Keratinocyte (primary cell): ENCODE results near the gene UCN3. TPM values are rescaled to one million over a fixed set of nuclear protein-coding genes. Genes with fewer than 3 reads are reported as not detected.

ENCODE experiments used
- DNase-seq: peaks from one replicate; pipeline ENCODE4 v3.0.0-alpha.2; 2011; ENCODE audit warnings: low read depth, missing footprints, low spot score
- FAIRE-seq: peaks from 2 replicates; lab custom pipeline; 2011; peaks lifted over from hg19 to GRCh38; lab: Jason Lieb, UNC
- H2AFZ ChIP-seq: 2 replicates; pipeline ENCODE4 v1.6.0; 2012; ENCODE audit warnings: low read length, control low read depth, inconsistent platforms; ENCODE audit not compliant: control insufficient read depth
- H3K27ac ChIP-seq: 2 replicates; pipeline ENCODE4 v1.5.1; 2011; ENCODE audit warnings: low read length; ENCODE audit not compliant: control insufficient read depth, insufficient read depth
- H3K27me3 ChIP-seq: 3 replicates; pipeline ENCODE4 v1.6.0; 2011; ENCODE audit warnings: low read length; ENCODE audit not compliant: control insufficient read depth, insufficient read depth; ENCODE audit errors: extremely low read depth
- H3K36me3 ChIP-seq, 2 experiments: 2 replicates in 1 of 2; 3 replicates in 1 of 2; pipeline ENCODE4 v1.5.1; 2011; ENCODE audit warnings: low read length in 2 of 2, mild to moderate bottlenecking in 1 of 2; ENCODE audit not compliant: control insufficient read depth in 2 of 2, insufficient read depth in 2 of 2; ENCODE audit errors: extremely low read depth in 1 of 2
- H3K4me1 ChIP-seq: 3 replicates; pipeline ENCODE4 v1.5.1; 2011; ENCODE audit warnings: low read length; ENCODE audit not compliant: control insufficient read depth, insufficient read depth; ENCODE audit errors: extremely low read depth
- H3K4me2 ChIP-seq: 3 replicates; pipeline ENCODE4 v1.6.0; 2011; ENCODE audit warnings: low read depth, low read length; ENCODE audit not compliant: control insufficient read depth, insufficient read depth; ENCODE audit errors: extremely low read depth
- H3K4me3 ChIP-seq, 3 experiments: fragments of 200-600 bp in 1 of 3; sonication (generic) in 1 of 3; 2 replicates in 2 of 3; 3 replicates in 1 of 3; pipeline ENCODE4 v1.5.1; 2011 to 2016; ENCODE audit warnings: low read length in 3 of 3, mild to moderate bottlenecking in 3 of 3, control low read depth in 2 of 3, inconsistent platforms in 1 of 3, low read depth in 1 of 3, mixed read lengths in 1 of 3, mixed run types in 1 of 3, moderate library complexity in 1 of 3; ENCODE audit not compliant: control insufficient read depth in 2 of 3, insufficient read depth in 2 of 3; ENCODE audit errors: extremely low read depth in 1 of 3
- H3K79me2 ChIP-seq: 2 replicates; pipeline ENCODE4 v1.6.0; 2012; ENCODE audit warnings: low read length; ENCODE audit not compliant: control insufficient read depth, insufficient read depth
- H3K9ac ChIP-seq: 3 replicates; pipeline ENCODE4 v1.6.0; 2011; ENCODE audit warnings: low read length; ENCODE audit not compliant: control insufficient read depth, insufficient read depth; ENCODE audit errors: extremely low read depth
- H3K9me1 ChIP-seq: 3 replicates; pipeline ENCODE4 v1.6.0; 2011; ENCODE audit warnings: low read length; ENCODE audit not compliant: control insufficient read depth, insufficient read depth; ENCODE audit errors: extremely low read depth
- H3K9me3 ChIP-seq: 2 replicates; pipeline ENCODE4 v1.5.1; 2012; ENCODE audit warnings: low read depth, low read length; ENCODE audit not compliant: control insufficient read depth
- H4K20me1 ChIP-seq: 3 replicates; pipeline ENCODE4 v1.6.0; 2011; ENCODE audit warnings: low read length; ENCODE audit not compliant: control insufficient read depth, insufficient read depth; ENCODE audit errors: extremely low read depth
- EZH2 ChIP-seq: IDR thresholded peaks from one replicate; pipeline ENCODE4 v1.6.1; 2012; ENCODE audit warnings: inconsistent platforms, mild to moderate bottlenecking, low read length, moderate library complexity
- dilution Hi-C: fragments of 300-500 bp; cut with MboI; formaldehyde crosslinking; loops from one replicate; pipeline ENCODE4 v1.7.0; 2020; ENCODE audit warnings: low sequenced_read_pairs; ENCODE audit not compliant: extremely low pct_ligation_motif_present
- polyA plus RNA-seq, 5 experiments: library from polyadenylated mRNA; depleted of rRNA in 3 of 5; stranded (reverse) in 3 of 5; stranded (forward) in 1 of 5; unstranded in 1 of 5; fragments of >200 nt; gene quantifications; 1 replicate in 1 of 5; 2 replicates in 3 of 5; 3 replicates in 1 of 5; pipeline versions ENCODE4 v1.2.1 to v1.2.3, GENCODE V29; 2011 to 2012; ENCODE audit warnings: missing spikeins in 2 of 5, low read depth in 1 of 5, low replicate concordance in 1 of 5
- TF ChIP-seq, protein P1 (sequence below), 3 experiments: IDR thresholded peaks in 1 of 3; conservative IDR thresholded peaks in 1 of 3; optimal IDR thresholded peaks in 1 of 3; 2 replicates in 2 of 3; 3 replicates in 1 of 3; pipeline versions ENCODE3 to v1.5.1; 2011; ENCODE audit warnings: low read length in 3 of 3, mild to moderate bottlenecking in 3 of 3, moderate library complexity in 2 of 3, control low read depth in 1 of 3, inconsistent platforms in 1 of 3; ENCODE audit not compliant: insufficient read depth in 2 of 3; ENCODE audit errors: extremely low read depth in 1 of 3

Gene UCN3
- polyA plus RNA-seq, 1 donor (not counting 4 experiments of a cell fraction or from before 2014, with no cell fraction given) = not detected

GRCh38 chr10:5402798-5403197 lies 38.0 kb downstream of the UCN3 start:
- dilution Hi-C loops = no loop called here
- Histone ChIP-seq H3K9me3 (no peaks in the 10 kb centered on the region), H4K20me1 (no peaks in the 10 kb centered on the region), H3K79me2 (no peaks in the 10 kb centered on the region), H2AFZ (no peak overlapping the region), H3K4me3 (no peak overlapping the region), H3K27me3 (no peaks in the 10 kb centered on the region), H3K9me1 (no peaks in the 10 kb centered on the region), H3K4me1 (peaks cover 10% of the 10 kb centered on the region), H3K4me2 (no peak overlapping the region), H3K36me3 (no peaks in the 10 kb centered on the region), H3K9ac (no peak overlapping the region), H3K27ac (no peak overlapping the region)
- TF ChIP-seq EZH2 = no peak
- TF ChIP-seq, protein P1, sequence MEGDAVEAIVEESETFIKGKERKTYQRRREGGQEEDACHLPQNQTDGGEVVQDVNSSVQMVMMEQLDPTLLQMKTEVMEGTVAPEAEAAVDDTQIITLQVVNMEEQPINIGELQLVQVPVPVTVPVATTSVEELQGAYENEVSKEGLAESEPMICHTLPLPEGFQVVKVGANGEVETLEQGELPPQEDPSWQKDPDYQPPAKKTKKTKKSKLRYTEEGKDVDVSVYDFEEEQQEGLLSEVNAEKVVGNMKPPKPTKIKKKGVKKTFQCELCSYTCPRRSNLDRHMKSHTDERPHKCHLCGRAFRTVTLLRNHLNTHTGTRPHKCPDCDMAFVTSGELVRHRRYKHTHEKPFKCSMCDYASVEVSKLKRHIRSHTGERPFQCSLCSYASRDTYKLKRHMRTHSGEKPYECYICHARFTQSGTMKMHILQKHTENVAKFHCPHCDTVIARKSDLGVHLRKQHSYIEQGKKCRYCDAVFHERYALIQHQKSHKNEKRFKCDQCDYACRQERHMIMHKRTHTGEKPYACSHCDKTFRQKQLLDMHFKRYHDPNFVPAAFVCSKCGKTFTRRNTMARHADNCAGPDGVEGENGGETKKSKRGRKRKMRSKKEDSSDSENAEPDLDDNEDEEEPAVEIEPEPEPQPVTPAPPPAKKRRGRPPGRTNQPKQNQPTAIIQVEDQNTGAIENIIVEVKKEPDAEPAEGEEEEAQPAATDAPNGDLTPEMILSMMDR (optimal IDR thresholded peaks at IDR 0.05 in 1 of 3, IDR thresholded peaks at IDR 0.05 in 1 of 3, conservative IDR thresholded peaks at IDR 0.05 in 1 of 3; ENCODE audit: extremely low read depth in 1 of 3, insufficient read depth in 2 of 3, low read length in 3 of 3) = no peak
- no peak for DNase-seq
- peak; percentile 32 for FAIRE-seq

- H4K20me1 ChIP-seq = no peaks in the 10 kb centered on the region
- no peak for DNase-seq
- peaks cover 10% of the 10 kb centered on the region for H3K4me1 ChIP-seq
- peak within 1 kb of the TSS; percentile 39 for H2AFZ ChIP-seq
- H3K9me1 ChIP-seq = no peaks in the 10 kb centered on the region
- peak; percentile 81 for FAIRE-seq
- no peaks in the 10 kb centered on the region for H3K27me3 ChIP-seq
- peak within 1 kb of the TSS; percentile 42 for H3K4me2 ChIP-seq
- peak within 1 kb of the TSS; percentile 25 for H3K27ac ChIP-seq
- no peaks in the 10 kb centered on the region for H3K9me3 ChIP-seq
- H3K4me3 ChIP-seq = peak within 1 kb of the TSS in 1 of 3 experiments; percentile 7
- H3K36me3 ChIP-seq = no peaks in the 10 kb centered on the region
- no peak for TF ChIP-seq EZH2
- no peaks in the 10 kb centered on the region for H3K79me2 ChIP-seq
- H3K9ac ChIP-seq = no peak within 1 kb of the TSS
- dilution Hi-C loops = no loop called here
Observed at GRCh38 chr10:5404208-5405041, 39.7 kb downstream of the UCN3 start, which contains the start of gene TUBAL3. Gene TUBAL3 (minus strand): TSS chr10:5404828. CDS start chr10:5404792, 36 bp downstream.
